Endothelial cell of umbilical vein (primary cell): ENCODE data around the gene GRIK3. TPM values are rescaled to one million over a fixed set of nuclear protein-coding genes. Genes with fewer than 3 reads are reported as not detected.

Source experiments
- BruUV-seq: library from RNA; stranded (reverse); fragments of 400-500 nt; replicated peaks from 2 replicates; lab custom pipeline; 2021; lab: Mats Ljungman, UMichigan
- CTCF ChIA-PET: fragments of 300-600, 350-600 bp; sonication (Branson Sonifier 250); formaldehyde crosslinking; loops from one replicate; lab custom pipeline; 2021; ENCODE audit warnings: antibody characterized with exemption, inconsistent platforms; lab: Charles Lee
- POLR2A ChIA-PET: fragments of 300-600, 350-600 bp; sonication (Branson Sonifier 250); formaldehyde crosslinking; loops from one replicate; lab custom pipeline; 2021; ENCODE audit warnings: antibody characterized with exemption, inconsistent platforms; lab: Charles Lee
- DNase-seq: peaks from one replicate; pipeline ENCODE4 v3.0.0-alpha.2; 2011; ENCODE audit warnings: low read depth, low spot score
- FAIRE-seq: peaks from 2 replicates; lab custom pipeline; 2011; peaks lifted over from hg19 to GRCh38; lab: Jason Lieb, UNC
- H2AFZ ChIP-seq: 2 replicates; pipeline ENCODE4 v1.6.0; 2012; ENCODE audit warnings: low read depth, low read length, control low read depth, inconsistent platforms
- H3K27ac ChIP-seq: 2 replicates; pipeline ENCODE4 v1.5.1; 2011; ENCODE audit warnings: low read depth, mild to moderate bottlenecking, control low read depth, low read length, moderate library complexity; ENCODE audit not compliant: insufficient read depth
- H3K27me3 ChIP-seq, 2 experiments: 2 replicates each; pipeline versions ENCODE4 v1.6.0 to v1.6.1; 2011; ENCODE audit warnings: low read length in 2 of 2, mixed read lengths in 1 of 2; ENCODE audit not compliant: control insufficient read depth in 2 of 2, insufficient read depth in 2 of 2
- H3K36me3 ChIP-seq, 2 experiments: 2 replicates in 1 of 2; 3 replicates in 1 of 2; pipeline ENCODE4 v1.5.1; 2011; ENCODE audit warnings: low read length in 2 of 2, mild to moderate bottlenecking in 1 of 2, moderate library complexity in 1 of 2; ENCODE audit not compliant: control insufficient read depth in 2 of 2, insufficient read depth in 2 of 2; ENCODE audit errors: extremely low read depth in 1 of 2
- H3K4me1 ChIP-seq: 3 replicates; pipeline ENCODE4 v1.5.1; 2011; ENCODE audit warnings: mild to moderate bottlenecking, low read length; ENCODE audit not compliant: control insufficient read depth, insufficient read depth; ENCODE audit errors: extremely low read depth
- H3K4me2 ChIP-seq: 2 replicates; pipeline ENCODE4 v1.6.1; 2011; ENCODE audit warnings: low read length, control low read depth, mixed read lengths; ENCODE audit not compliant: insufficient read depth
- H3K4me3 ChIP-seq, 3 experiments: fragments of 200-600 bp in 1 of 3; sonication (generic), shearing (Covaris generic) in 1 of 3; replicated peaks in 1 of 3; 2 replicates each; pipeline ENCODE4 v1.5.1; 2011 to 2016; ENCODE audit warnings: control low read depth in 3 of 3, low read length in 3 of 3, mild to moderate bottlenecking in 2 of 3, inconsistent platforms in 1 of 3, low read depth in 1 of 3, moderate library complexity in 1 of 3; ENCODE audit not compliant: insufficient read depth in 1 of 3
- H3K79me2 ChIP-seq: 2 replicates; pipeline ENCODE4 v1.6.0; 2012; ENCODE audit warnings: low read length, inconsistent platforms; ENCODE audit not compliant: control insufficient read depth, insufficient read depth
- H3K9ac ChIP-seq: replicated peaks from 2 replicates; pipeline ENCODE3; 2011; ENCODE audit warnings: low read length, control low read depth; ENCODE audit not compliant: insufficient read depth; ENCODE audit errors: extremely low read depth
- H3K9me1 ChIP-seq: replicated peaks from 3 replicates; pipeline ENCODE4 v1.6.0; 2011; ENCODE audit warnings: mild to moderate bottlenecking, low read length; ENCODE audit not compliant: control insufficient read depth, insufficient read depth; ENCODE audit errors: extremely low read depth
- H3K9me3 ChIP-seq: replicated peaks from 2 replicates; pipeline ENCODE4 v1.5.1; 2012; ENCODE audit warnings: low read length, inconsistent platforms; ENCODE audit not compliant: control insufficient read depth, insufficient read depth
- H4K20me1 ChIP-seq: replicated peaks from 2 replicates; pipeline ENCODE3; 2011; ENCODE audit warnings: mild to moderate bottlenecking, low read length; ENCODE audit not compliant: control insufficient read depth, insufficient read depth; ENCODE audit errors: extremely low read depth
- CTCF ChIP-seq, 2 donors: IDR thresholded peaks; 1 replicate in 1 of 2; 2 replicates in 1 of 2; pipeline ENCODE4 v1.5.1; 2011; ENCODE audit warnings: low read length in 2 of 2, mild to moderate bottlenecking in 2 of 2, moderate library complexity in 2 of 2, control low read depth in 1 of 2, inconsistent platforms in 1 of 2, low read depth in 1 of 2; ENCODE audit not compliant: insufficient read depth in 1 of 2; ENCODE audit errors: extremely low read depth in 1 of 2
- EZH2 ChIP-seq: IDR thresholded peaks from 2 replicates; pipeline ENCODE4 v1.6.1; 2012; ENCODE audit warnings: borderline replicate concordance, low read depth, mild to moderate bottlenecking, moderate library complexity, low read length, inconsistent platforms; ENCODE audit not compliant: severe bottlenecking
- FOS ChIP-seq: IDR thresholded peaks from 2 replicates; pipeline ENCODE4 v1.6.1; 2011; ENCODE audit warnings: mild to moderate bottlenecking, low read length, moderate library complexity, borderline replicate concordance; ENCODE audit not compliant: insufficient read depth
- GATA2 ChIP-seq: IDR thresholded peaks from 2 replicates; pipeline ENCODE4 v1.7.0; 2011; ENCODE audit warnings: low read depth, mild to moderate bottlenecking, moderate library complexity, mixed read lengths, low read length; ENCODE audit not compliant: insufficient read length, insufficient read depth
- JUN ChIP-seq: IDR thresholded peaks from 2 replicates; pipeline ENCODE4 v1.6.1; 2011; ENCODE audit warnings: borderline replicate concordance, low read depth; ENCODE audit not compliant: insufficient read length, insufficient read depth
- MYC ChIP-seq: IDR thresholded peaks from one replicate; pipeline ENCODE4 v1.6.1; 2011; ENCODE audit warnings: mild to moderate bottlenecking, low read depth, low read length
- POLR2A ChIP-seq: IDR thresholded peaks from 2 replicates; pipeline ENCODE4 v1.6.1; 2012; ENCODE audit warnings: low read depth, mild to moderate bottlenecking, control low read depth, low read length
- POLR2AphosphoS5 ChIP-seq: IDR thresholded peaks from 2 replicates; pipeline ENCODE4 v1.6.1; 2012; ENCODE audit warnings: low read depth, mild to moderate bottlenecking, control low read depth, low read length, moderate library complexity; ENCODE audit not compliant: insufficient read depth
- dilution Hi-C: fragments of 300-500 bp; cut with MboI; formaldehyde crosslinking; loops from one replicate; pipeline ENCODE4 v1.15.0; 2019; ENCODE audit warnings: low sequenced_read_pairs; ENCODE audit not compliant: extremely low pct_ligation_motif_present
- intact Hi-C: fragments of 100-400 bp; cut with micrococcal nuclease; formaldehyde crosslinking; loops from one replicate; pipeline ENCODE4 v1.10.0; 2022
- polyA plus RNA-seq, 4 experiments: library from polyadenylated mRNA; depleted of rRNA in 3 of 4; stranded (reverse) in 3 of 4; unstranded in 1 of 4; fragments of >200 nt; gene quantifications; 2 replicates each; pipeline versions ENCODE4 v1.2.1 to v1.2.3, GENCODE V29; 2011 to 2012; ENCODE audit warnings: missing spikeins in 1 of 4
- total RNA-seq: library from RNA; stranded (reverse); gene quantifications from 2 replicates; pipeline ENCODE4 v1.2.3, GENCODE V29; 2021
- TF ChIP-seq, protein P1 (sequence below): IDR thresholded peaks from 2 replicates; pipeline ENCODE4 v1.6.1; 2011; ENCODE audit not compliant: insufficient read depth, insufficient read length

Gene GRIK3
- total and polyA plus RNA-seq, 2 donors (not counting 3 experiments of a cell fraction or from before 2014, with no cell fraction given) = not detected

GRCh38 chr1:36955016-36955415 is 79.3 kb downstream of the GRIK3 start:
- TF ChIP-seq JUN (no peak), MYC (no peak), FOS (no peak)
- dilution Hi-C loops = no loop called here
- no peak overlapping the region for H3K4me2 ChIP-seq
- no peak overlapping the region for H3K9ac ChIP-seq
- no peak overlapping the region for H3K4me3 ChIP-seq
- no peaks in the 10 kb centered on the region for H3K27me3 ChIP-seq
- DNase-seq = no peak
- FAIRE-seq = no peak
- H3K9me1 ChIP-seq = no peaks in the 10 kb centered on the region
- H4K20me1 ChIP-seq = no peaks in the 10 kb centered on the region
- H3K9me3 ChIP-seq = no peaks in the 10 kb centered on the region
- H3K79me2 ChIP-seq = no peaks in the 10 kb centered on the region
- no peaks in the 10 kb centered on the region for H3K36me3 ChIP-seq
- BruUV-seq = no TSS peak
- ChIA-PET CTCF (no interaction called here), POLR2A (no interaction called here)
- intact Hi-C loops = no loop called here
- no peak overlapping the region for H3K27ac ChIP-seq
- H2AFZ ChIP-seq = no peak overlapping the region
- no peaks in the 10 kb centered on the region for H3K4me1 ChIP-seq

GRCh38 chr1:36953061-36953460 is 81.3 kb downstream of the GRIK3 start:
- Histone ChIP-seq H3K4me3 (no peak overlapping the region), H2AFZ (no peak overlapping the region), H3K36me3 (no peaks in the 10 kb centered on the region), H3K79me2 (no peaks in the 10 kb centered on the region), H3K9me3 (no peaks in the 10 kb centered on the region), H3K4me2 (no peak overlapping the region), H3K9me1 (no peaks in the 10 kb centered on the region), H3K27ac (no peak overlapping the region), H4K20me1 (no peaks in the 10 kb centered on the region), H3K4me1 (no peaks in the 10 kb centered on the region), H3K9ac (no peak overlapping the region), H3K27me3 (no peaks in the 10 kb centered on the region)
- no TSS peak for BruUV-seq
- ChIA-PET POLR2A (no interaction called here), CTCF (no interaction called here)
- TF ChIP-seq MYC = no peak
- no peak for TF ChIP-seq EZH2
- TF ChIP-seq, protein P1, sequence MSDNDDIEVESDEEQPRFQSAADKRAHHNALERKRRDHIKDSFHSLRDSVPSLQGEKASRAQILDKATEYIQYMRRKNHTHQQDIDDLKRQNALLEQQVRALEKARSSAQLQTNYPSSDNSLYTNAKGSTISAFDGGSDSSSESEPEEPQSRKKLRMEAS = no peak
- TF ChIP-seq FOS = no peak
- TF ChIP-seq JUN = no peak
- TF ChIP-seq CTCF (IDR thresholded peaks at IDR 0.05; ENCODE audit: extremely low read depth in 1 of 2, insufficient read depth in 1 of 2, low read depth in 1 of 2, low read length in 2 of 2) = no peak
- no peak for TF ChIP-seq GATA2
- TF ChIP-seq POLR2AphosphoS5 = no peak
- no peak for TF ChIP-seq POLR2A
- intact Hi-C loops (no loop called here), dilution Hi-C loops (no loop called here)
- FAIRE-seq (no peak), DNase-seq (no peak)
